Measurements from ENCODE around the gene RUSF1. TPM values are rescaled to one million over a fixed set of nuclear protein-coding genes. Genes with fewer than 3 reads are reported as not detected.

Gene RUSF1
- total RNA-seq, 1 experiment from 2014 or later: 59.3 TPM

GRCh38 chr16:31522071-31522470, 13.9 kb upstream of the RUSF1 start:
- H3K9me3 ChIP-seq (ENCODE audit: control insufficient read depth in 1 of 2, insufficient read depth in 1 of 2, low read depth in 1 of 2, low read length in 2 of 2): no peaks in the 10 kb centered on the region
- no peak overlapping the region for H3K4me3 ChIP-seq (replicated peaks in 1 of 2; ENCODE audit: low read depth in 1 of 2, low read length in 2 of 2)
- ChIA-PET POLR2A (no interaction called here), RAD21 (ENCODE audit: low non-redundant PET in 1 of 2, low total read pairs in 2 of 2, uncharacterized antibody in 2 of 2, unreplicated experiment in 2 of 2) (no interaction called here), CTCF (no interaction called here)
- H4K20me1 ChIP-seq (ENCODE audit: insufficient read depth): no peaks in the 10 kb centered on the region
- H3K9me2 ChIP-seq (ENCODE audit: insufficient read depth): no peaks in the 10 kb centered on the region
- H3K27me3 ChIP-seq (ENCODE audit: insufficient read depth, low read length): no peaks in the 10 kb centered on the region
- no peaks in the 10 kb centered on the region for H3K79me2 ChIP-seq (ENCODE audit: insufficient read depth, low read length)
- no peak overlapping the region for H3K9ac ChIP-seq (ENCODE audit: low read length)
- TF ChIP-seq ZBTB33 (IDR thresholded peaks at IDR 0.05; ENCODE audit: extremely low read depth, insufficient replicate concordance, low read length) (no peak), MAX (IDR thresholded peaks at IDR 0.05) (no peak)
- H3K27ac ChIP-seq (ENCODE audit: low read depth, low read length): no peak overlapping the region
- ATAC-seq: no peak
- no peaks in the 10 kb centered on the region for H3K4me1 ChIP-seq (ENCODE audit: control insufficient read depth in 1 of 2, insufficient read depth in 2 of 2, low read length in 2 of 2)
- DNase-seq (ENCODE audit: low read depth, low spot score): no peak
- no TSS peak for BruUV-seq (replicated peaks)
- H3K4me2 ChIP-seq (ENCODE audit: low read length): no peak overlapping the region
- intact Hi-C loops (cut with micrococcal nuclease): no loop called here
- H2AFZ ChIP-seq (ENCODE audit: low read depth, low read length, poor library complexity, severe bottlenecking): no peak overlapping the region
- no peaks in the 10 kb centered on the region for H3K36me3 ChIP-seq (ENCODE audit: control insufficient read depth in 1 of 2, insufficient read depth in 2 of 2, low read length in 2 of 2)

DNA sequence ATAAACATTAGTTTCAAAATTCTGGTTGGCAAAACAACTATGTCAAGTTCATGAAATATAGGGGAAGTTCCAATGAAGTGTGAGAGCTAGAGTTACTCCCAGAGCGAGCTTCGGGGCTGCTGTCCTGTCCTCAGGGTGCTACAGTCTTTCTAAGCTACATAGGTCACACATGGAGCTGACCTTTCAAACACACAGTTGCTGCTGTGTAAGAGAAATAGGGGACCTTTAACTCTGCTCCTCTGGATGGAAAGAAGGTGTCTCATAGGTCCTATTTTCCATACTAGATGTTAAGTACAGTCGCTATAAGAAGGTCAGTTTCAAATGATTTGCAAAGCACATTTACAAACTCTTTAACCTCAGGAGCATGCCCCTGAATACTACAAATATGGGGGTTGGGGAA, 13.2 kb upstream of the RUSF1 start:
- H4K20me1 ChIP-seq (ENCODE audit: insufficient read depth): no peaks in the 10 kb centered on the region
- H3K9me2 ChIP-seq (ENCODE audit: insufficient read depth): no peaks in the 10 kb centered on the region
- no peaks in the 10 kb centered on the region for H3K79me2 ChIP-seq (ENCODE audit: insufficient read depth, low read length)
- POLR2A ChIA-PET: no interaction called here
- RAD21 ChIA-PET (ENCODE audit: low non-redundant PET in 1 of 2, low total read pairs in 2 of 2, uncharacterized antibody in 2 of 2, unreplicated experiment in 2 of 2): no interaction called here
- no peak overlapping the region for H2AFZ ChIP-seq (ENCODE audit: low read depth, low read length, poor library complexity, severe bottlenecking)
- intact Hi-C loops (cut with micrococcal nuclease): no loop called here
- H3K9ac ChIP-seq (ENCODE audit: low read length): no peak overlapping the region
- H3K4me1 ChIP-seq (ENCODE audit: control insufficient read depth in 1 of 2, insufficient read depth in 2 of 2, low read length in 2 of 2): no peaks in the 10 kb centered on the region
- ATAC-seq (no peak), DNase-seq (ENCODE audit: low read depth, low spot score) (no peak)
- H3K9me3 ChIP-seq (ENCODE audit: control insufficient read depth in 1 of 2, insufficient read depth in 1 of 2, low read depth in 1 of 2, low read length in 2 of 2): no peaks in the 10 kb centered on the region
- H3K27ac ChIP-seq (ENCODE audit: low read depth, low read length): no peak overlapping the region
- no TSS peak for BruUV-seq (replicated peaks)
- TF ChIP-seq POLR2AphosphoS5 (IDR thresholded peaks at IDR 0.05; ENCODE audit: low read depth, low read length): no peak
- TF ChIP-seq ATF3 (IDR thresholded peaks at IDR 0.05): no peak
- no peak for TF ChIP-seq SIN3A (IDR thresholded peaks at IDR 0.05; ENCODE audit: low read depth)
- TF ChIP-seq EZH2phosphoT487 (IDR thresholded peaks at IDR 0.05; ENCODE audit: borderline replicate concordance): no peak
- TF ChIP-seq ELF1 (IDR thresholded peaks at IDR 0.05; ENCODE audit: borderline replicate concordance, low read depth): no peak
- no peak for TF ChIP-seq POLR2A (IDR thresholded peaks at IDR 0.05; ENCODE audit: borderline replicate concordance, extremely low read depth, insufficient read depth, insufficient read length)
- TF ChIP-seq EGR1 (IDR thresholded peaks at IDR 0.05; ENCODE audit: low read depth): no peak
- no peak for TF ChIP-seq ZFX (IDR thresholded peaks at IDR 0.05)
- no peak for TF ChIP-seq MAX (IDR thresholded peaks at IDR 0.05)
- no peak for TF ChIP-seq FOSL1 (IDR thresholded peaks at IDR 0.05; ENCODE audit: low read depth)
- TF ChIP-seq CEBPB (IDR thresholded peaks at IDR 0.05; ENCODE audit: low read depth): no peak
- TF ChIP-seq SRF (IDR thresholded peaks at IDR 0.05; ENCODE audit: low read depth): no peak
- no peak for TF ChIP-seq ZBTB33 (IDR thresholded peaks at IDR 0.05; ENCODE audit: extremely low read depth, insufficient replicate concordance, low read length)
- no peak for TF ChIP-seq YY1 (IDR thresholded peaks at IDR 0.05; ENCODE audit: extremely low read depth, insufficient replicate concordance, low read depth, low read length)
- TF ChIP-seq RAD21 (IDR thresholded peaks at IDR 0.05; ENCODE audit: low read depth): no peak
- CTCF ChIA-PET: no interaction called here
- no peak overlapping the region for H3K4me3 ChIP-seq (replicated peaks in 1 of 2; ENCODE audit: low read depth in 1 of 2, low read length in 2 of 2)
- no peaks in the 10 kb centered on the region for H3K36me3 ChIP-seq (ENCODE audit: control insufficient read depth in 1 of 2, insufficient read depth in 2 of 2, low read length in 2 of 2)
- H3K27me3 ChIP-seq (ENCODE audit: insufficient read depth, low read length): no peaks in the 10 kb centered on the region
- H3K4me2 ChIP-seq (ENCODE audit: low read length): no peak overlapping the region

Measured in HCT116 (cell line).